ENCODE results near the gene SEC14L5.

DNA sequence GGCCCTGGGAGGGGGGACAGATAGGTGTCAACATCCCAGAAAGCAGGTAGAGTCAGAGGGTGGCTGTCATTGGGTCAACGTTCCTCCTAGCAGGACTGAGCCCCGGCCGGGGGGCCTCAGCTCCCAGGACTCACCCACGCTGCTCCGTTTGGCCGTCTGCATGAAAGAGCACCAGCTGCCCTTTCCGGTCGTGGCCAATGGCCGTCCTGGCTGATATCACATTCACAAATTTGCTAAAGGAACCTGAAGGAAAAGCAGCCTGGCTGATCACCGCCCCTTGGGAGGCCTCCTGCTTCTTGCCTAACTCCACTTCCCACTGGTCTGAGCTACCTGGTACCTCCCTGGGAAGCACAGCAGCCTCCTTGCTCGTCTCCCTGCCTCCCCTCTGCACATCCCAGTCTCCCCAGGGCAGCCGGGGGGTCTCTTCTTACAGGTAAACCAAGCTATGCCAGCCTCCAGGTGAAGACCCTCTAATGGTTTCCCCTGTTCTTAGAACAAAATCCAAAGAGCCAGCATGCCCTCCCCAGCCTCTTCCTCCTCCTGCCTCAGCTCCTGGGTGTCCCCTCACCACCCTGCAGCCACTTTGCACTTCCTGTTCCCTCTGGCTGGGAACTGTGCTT is 72.2 kb downstream of the SEC14L5 start:
- no peak for TF ChIP-seq CTCF (IDR thresholded peaks at IDR 0.05; ENCODE audit: low read depth, low read length)
- TF ChIP-seq POLR2A (IDR thresholded peaks at IDR 0.05; ENCODE audit: extremely low read depth, insufficient read length): no peak
- TF ChIP-seq MYC (IDR thresholded peaks at IDR 0.05; ENCODE audit: low read depth, low read length): no peak
- TF ChIP-seq MAX (IDR thresholded peaks at IDR 0.05; ENCODE audit: low read depth, low read length): no peak

Measured in NB4 (cell line).